Activated T-cell treated with anti-CD3 and anti-CD28 coated beads, Interleukin-2, amount 50 U/mL, for 48 hours (primary cell): ENCODE results near the gene ITGA11.

Source experiments
- DNase-seq, 2 experiments: peaks; one replicate each; pipeline ENCODE4 v3.0.0-alpha.2; 2020

Gene ITGA11

GRCh38 chr15:68319997-68320396, 112.0 kb downstream of the ITGA11 start:
- DNase-seq = no peak

- DNase-seq = no peak
Observed at GRCh38 chr15:68318931-68319909, 112.7 kb downstream of the ITGA11 start.

- no peak for DNase-seq
Observed at GRCh38 chr15:68318008-68318835, 113.7 kb downstream of the ITGA11 start.

GRCh38 chr15:68317281-68318007, 114.5 kb downstream of the ITGA11 start:
- DNase-seq = no peak

GRCh38 chr15:68316061-68316804, 115.7 kb downstream of the ITGA11 start:
- no peak for DNase-seq

GRCh38 chr15:68315495-68316031, 116.4 kb downstream of the ITGA11 start:
- no peak for DNase-seq

- no peak for DNase-seq
Observed at GRCh38 chr15:68315035-68315434, 116.9 kb downstream of the ITGA11 start.

- no peak for DNase-seq
Observed at GRCh38 chr15:68314563-68314962, 117.4 kb downstream of the ITGA11 start.

- DNase-seq = peak in 1 of 2 experiments; percentile 12
Observed at GRCh38 chr15:68313501-68314410, 118.2 kb downstream of the ITGA11 start.

GRCh38 chr15:68312701-68313204, 119.2 kb downstream of the ITGA11 start:
- DNase-seq = peak; percentile 19 to 20

GRCh38 chr15:68311859-68312557, 120.0 kb downstream of the ITGA11 start:
- DNase-seq = peak; percentile 7 to 11

GRCh38 chr15:68311464-68311835, 120.5 kb downstream of the ITGA11 start:
- peak; percentile 7 to 12 for DNase-seq

GRCh38 chr15:68310804-68311463, 121.0 kb downstream of the ITGA11 start:
- peak; percentile 7 to 14 for DNase-seq

GRCh38 chr15:68310178-68310803, 121.7 kb downstream of the ITGA11 start:
- peak in 1 of 2 experiments; percentile 5 for DNase-seq

GRCh38 chr15:68309024-68309423, 122.9 kb downstream of the ITGA11 start:
- no peak for DNase-seq

- peak in 1 of 2 experiments; percentile 11 for DNase-seq
Observed at GRCh38 chr15:68307131-68307928, 124.6 kb downstream of the ITGA11 start.

- DNase-seq = peak in 1 of 2 experiments; percentile 7
Observed at GRCh38 chr15:68305420-68305871, 126.5 kb downstream of the ITGA11 start.
